ENCODE results near the gene GTF3A.

DNA sequence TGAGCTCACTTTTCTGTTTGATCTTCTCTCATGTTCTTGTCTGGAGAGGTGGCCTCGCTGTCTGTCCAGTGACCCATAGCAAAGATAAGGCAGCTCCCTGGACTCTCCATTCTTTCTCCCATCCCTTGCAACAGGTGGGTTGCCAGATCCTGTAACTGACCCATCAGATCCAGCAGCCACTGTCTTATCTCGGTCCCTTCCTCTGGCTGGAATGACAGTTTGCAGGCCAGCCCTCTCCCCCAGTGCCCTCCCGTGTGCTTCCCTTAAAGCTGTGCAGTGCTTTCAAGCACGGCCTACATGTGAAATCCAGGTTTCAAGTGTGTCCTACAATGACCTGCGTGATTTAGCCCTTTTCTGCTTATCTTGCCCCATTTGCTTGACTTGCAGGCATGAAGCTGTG lies 3.7 kb downstream of the GTF3A start:
- no peak for TF ChIP-seq CTCF (tag by site-specific recombination; IDR thresholded peaks at IDR 0.05)
- no peak for TF ChIP-seq ZFP3 (tag by site-specific recombination; IDR thresholded peaks at IDR 0.05; ENCODE audit: low read depth)
- TF ChIP-seq ZNF274 (IDR thresholded peaks at IDR 0.05; ENCODE audit: low read length): no peak
- TF ChIP-seq ZNF274 (tag by site-specific recombination; IDR thresholded peaks at IDR 0.05; ENCODE audit: borderline replicate concordance): no peak
- TF ChIP-seq ZNF600 (tag by site-specific recombination; IDR thresholded peaks at IDR 0.05): no peak
- TF ChIP-seq ZNF146 (tag by site-specific recombination; IDR thresholded peaks at IDR 0.05): no peak
- no peak for TF ChIP-seq ZNF341 (tag by site-specific recombination; IDR thresholded peaks at IDR 0.05; ENCODE audit: low read depth)
- TF ChIP-seq ZNF324 (tag by site-specific recombination; IDR thresholded peaks at IDR 0.05): no peak
- no peak for TF ChIP-seq ZNF148 (tag by site-specific recombination; IDR thresholded peaks at IDR 0.05; ENCODE audit: borderline replicate concordance)
